ENCODE measurements around the gene ENG. TPM values are rescaled to one million over a fixed set of nuclear protein-coding genes. Genes with fewer than 3 reads are reported as not detected.

The ENG gene
- total and polyA plus RNA-seq, 2 experiments from 2014 or later: 1.4 to 2.6 TPM

DNA sequence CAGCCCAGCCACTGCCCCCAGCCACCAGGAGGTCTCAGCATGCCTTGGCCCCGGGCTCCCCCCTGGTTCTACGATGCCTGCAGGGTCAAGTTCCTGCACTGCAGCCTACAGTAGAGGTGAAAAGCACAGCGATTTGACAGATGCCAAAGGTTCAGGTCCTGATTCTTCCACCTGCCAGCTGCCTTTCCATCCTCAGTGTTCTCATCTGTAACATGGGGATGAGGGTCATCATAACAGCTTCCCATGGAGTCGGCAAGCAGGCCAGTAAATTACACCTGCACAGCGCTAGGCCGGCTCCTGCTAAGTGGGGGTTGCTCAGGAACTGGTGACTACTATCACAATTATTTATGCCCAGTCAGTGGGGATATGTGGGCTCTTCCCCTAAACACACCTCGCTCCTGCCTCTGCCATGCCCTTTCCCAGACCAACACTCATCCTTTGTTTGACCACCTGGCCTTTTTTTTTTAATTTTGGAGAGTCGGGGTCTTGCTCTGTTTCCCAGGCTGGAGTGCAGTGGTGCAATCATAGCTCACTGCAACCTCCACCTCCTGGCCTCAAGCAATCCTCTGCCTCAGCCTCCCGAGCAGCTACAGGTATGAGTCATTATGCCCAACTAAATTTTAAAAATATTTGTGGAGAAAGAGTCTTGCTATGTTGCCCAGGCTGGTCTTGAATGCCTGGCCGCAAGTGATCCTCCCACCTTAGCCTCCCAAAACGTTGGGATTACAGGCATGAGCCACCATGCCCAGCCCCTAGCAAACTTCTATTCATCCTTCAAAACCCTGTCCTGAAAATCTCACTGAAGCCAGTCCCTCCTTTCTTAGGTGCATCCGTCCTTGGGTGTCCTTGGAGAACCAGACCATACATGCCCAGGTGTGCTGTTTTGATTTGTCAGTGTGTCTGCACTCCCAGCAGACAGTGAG, 6.4 kb downstream of the ENG start:
- H3K9me2 ChIP-seq (ENCODE audit: insufficient read depth): no peaks in the 10 kb centered on the region
- no peak overlapping the region for H2AFZ ChIP-seq
- Mint-ChIP-seq H3K36me3 (ENCODE audit: low read depth) (peaks cover 8% of the 10 kb centered on the region), H3K4me3 (no peak overlapping the region; the same call in 2 of the 3 replicates), H3K27ac (no peak overlapping the region), H3K4me1 (peaks cover 8% of the 10 kb centered on the region), H3K9me3 (peaks cover 27% of the 10 kb centered on the region), H3K27me3 (ENCODE audit: insufficient read depth, low read depth, poor library complexity) (peaks cover 12% of the 10 kb centered on the region)
- H3K36me3 ChIP-seq (ENCODE audit: insufficient read depth): no peaks in the 10 kb centered on the region
- ATAC-seq (no peak), DNase-seq (ENCODE audit: low spot score) (no peak)
- H4K20me1 ChIP-seq (replicated peaks; ENCODE audit: insufficient read depth): no peaks in the 10 kb centered on the region
- TF ChIP-seq CREB1 (CRISPR knock-in tag; IDR thresholded peaks at IDR 0.05; ENCODE audit: low read depth) (no peak), NANOG (IDR thresholded peaks at IDR 0.05; ENCODE audit: borderline replicate concordance) (no peak), JUNB (IDR thresholded peaks at IDR 0.05; ENCODE audit: unreplicated experiment) (no peak), ZNF331 (CRISPR knock-in tag; IDR thresholded peaks at IDR 0.05; ENCODE audit: low read depth) (no peak), EZH2phosphoT487 (IDR thresholded peaks at IDR 0.05; ENCODE audit: unreplicated experiment) (no peak), EZH2 (IDR thresholded peaks at IDR 0.05; ENCODE audit: low read depth, unreplicated experiment) (no peak), STAT1 (IDR thresholded peaks at IDR 0.05; ENCODE audit: unreplicated experiment) (no peak), POLR2AphosphoS5 (IDR thresholded peaks at IDR 0.05; ENCODE audit: low read depth) (no peak), ZNF114 (CRISPR knock-in tag; IDR thresholded peaks at IDR 0.05) (no peak)
- TF ChIP-seq, protein P1, sequence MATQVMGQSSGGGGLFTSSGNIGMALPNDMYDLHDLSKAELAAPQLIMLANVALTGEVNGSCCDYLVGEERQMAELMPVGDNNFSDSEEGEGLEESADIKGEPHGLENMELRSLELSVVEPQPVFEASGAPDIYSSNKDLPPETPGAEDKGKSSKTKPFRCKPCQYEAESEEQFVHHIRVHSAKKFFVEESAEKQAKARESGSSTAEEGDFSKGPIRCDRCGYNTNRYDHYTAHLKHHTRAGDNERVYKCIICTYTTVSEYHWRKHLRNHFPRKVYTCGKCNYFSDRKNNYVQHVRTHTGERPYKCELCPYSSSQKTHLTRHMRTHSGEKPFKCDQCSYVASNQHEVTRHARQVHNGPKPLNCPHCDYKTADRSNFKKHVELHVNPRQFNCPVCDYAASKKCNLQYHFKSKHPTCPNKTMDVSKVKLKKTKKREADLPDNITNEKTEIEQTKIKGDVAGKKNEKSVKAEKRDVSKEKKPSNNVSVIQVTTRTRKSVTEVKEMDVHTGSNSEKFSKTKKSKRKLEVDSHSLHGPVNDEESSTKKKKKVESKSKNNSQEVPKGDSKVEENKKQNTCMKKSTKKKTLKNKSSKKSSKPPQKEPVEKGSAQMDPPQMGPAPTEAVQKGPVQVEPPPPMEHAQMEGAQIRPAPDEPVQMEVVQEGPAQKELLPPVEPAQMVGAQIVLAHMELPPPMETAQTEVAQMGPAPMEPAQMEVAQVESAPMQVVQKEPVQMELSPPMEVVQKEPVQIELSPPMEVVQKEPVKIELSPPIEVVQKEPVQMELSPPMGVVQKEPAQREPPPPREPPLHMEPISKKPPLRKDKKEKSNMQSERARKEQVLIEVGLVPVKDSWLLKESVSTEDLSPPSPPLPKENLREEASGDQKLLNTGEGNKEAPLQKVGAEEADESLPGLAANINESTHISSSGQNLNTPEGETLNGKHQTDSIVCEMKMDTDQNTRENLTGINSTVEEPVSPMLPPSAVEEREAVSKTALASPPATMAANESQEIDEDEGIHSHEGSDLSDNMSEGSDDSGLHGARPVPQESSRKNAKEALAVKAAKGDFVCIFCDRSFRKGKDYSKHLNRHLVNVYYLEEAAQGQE (IDR thresholded peaks at IDR 0.05; ENCODE audit: unreplicated experiment): no peak
- TF ChIP-seq, protein P2, sequence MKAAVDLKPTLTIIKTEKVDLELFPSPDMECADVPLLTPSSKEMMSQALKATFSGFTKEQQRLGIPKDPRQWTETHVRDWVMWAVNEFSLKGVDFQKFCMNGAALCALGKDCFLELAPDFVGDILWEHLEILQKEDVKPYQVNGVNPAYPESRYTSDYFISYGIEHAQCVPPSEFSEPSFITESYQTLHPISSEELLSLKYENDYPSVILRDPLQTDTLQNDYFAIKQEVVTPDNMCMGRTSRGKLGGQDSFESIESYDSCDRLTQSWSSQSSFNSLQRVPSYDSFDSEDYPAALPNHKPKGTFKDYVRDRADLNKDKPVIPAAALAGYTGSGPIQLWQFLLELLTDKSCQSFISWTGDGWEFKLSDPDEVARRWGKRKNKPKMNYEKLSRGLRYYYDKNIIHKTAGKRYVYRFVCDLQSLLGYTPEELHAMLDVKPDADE (IDR thresholded peaks at IDR 0.05): no peak
- TF ChIP-seq, protein P3, sequence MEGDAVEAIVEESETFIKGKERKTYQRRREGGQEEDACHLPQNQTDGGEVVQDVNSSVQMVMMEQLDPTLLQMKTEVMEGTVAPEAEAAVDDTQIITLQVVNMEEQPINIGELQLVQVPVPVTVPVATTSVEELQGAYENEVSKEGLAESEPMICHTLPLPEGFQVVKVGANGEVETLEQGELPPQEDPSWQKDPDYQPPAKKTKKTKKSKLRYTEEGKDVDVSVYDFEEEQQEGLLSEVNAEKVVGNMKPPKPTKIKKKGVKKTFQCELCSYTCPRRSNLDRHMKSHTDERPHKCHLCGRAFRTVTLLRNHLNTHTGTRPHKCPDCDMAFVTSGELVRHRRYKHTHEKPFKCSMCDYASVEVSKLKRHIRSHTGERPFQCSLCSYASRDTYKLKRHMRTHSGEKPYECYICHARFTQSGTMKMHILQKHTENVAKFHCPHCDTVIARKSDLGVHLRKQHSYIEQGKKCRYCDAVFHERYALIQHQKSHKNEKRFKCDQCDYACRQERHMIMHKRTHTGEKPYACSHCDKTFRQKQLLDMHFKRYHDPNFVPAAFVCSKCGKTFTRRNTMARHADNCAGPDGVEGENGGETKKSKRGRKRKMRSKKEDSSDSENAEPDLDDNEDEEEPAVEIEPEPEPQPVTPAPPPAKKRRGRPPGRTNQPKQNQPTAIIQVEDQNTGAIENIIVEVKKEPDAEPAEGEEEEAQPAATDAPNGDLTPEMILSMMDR (conservative IDR thresholded peaks at IDR 0.05; ENCODE audit: low read depth in 2 of 2): no peak
- TF ChIP-seq, protein P4, sequence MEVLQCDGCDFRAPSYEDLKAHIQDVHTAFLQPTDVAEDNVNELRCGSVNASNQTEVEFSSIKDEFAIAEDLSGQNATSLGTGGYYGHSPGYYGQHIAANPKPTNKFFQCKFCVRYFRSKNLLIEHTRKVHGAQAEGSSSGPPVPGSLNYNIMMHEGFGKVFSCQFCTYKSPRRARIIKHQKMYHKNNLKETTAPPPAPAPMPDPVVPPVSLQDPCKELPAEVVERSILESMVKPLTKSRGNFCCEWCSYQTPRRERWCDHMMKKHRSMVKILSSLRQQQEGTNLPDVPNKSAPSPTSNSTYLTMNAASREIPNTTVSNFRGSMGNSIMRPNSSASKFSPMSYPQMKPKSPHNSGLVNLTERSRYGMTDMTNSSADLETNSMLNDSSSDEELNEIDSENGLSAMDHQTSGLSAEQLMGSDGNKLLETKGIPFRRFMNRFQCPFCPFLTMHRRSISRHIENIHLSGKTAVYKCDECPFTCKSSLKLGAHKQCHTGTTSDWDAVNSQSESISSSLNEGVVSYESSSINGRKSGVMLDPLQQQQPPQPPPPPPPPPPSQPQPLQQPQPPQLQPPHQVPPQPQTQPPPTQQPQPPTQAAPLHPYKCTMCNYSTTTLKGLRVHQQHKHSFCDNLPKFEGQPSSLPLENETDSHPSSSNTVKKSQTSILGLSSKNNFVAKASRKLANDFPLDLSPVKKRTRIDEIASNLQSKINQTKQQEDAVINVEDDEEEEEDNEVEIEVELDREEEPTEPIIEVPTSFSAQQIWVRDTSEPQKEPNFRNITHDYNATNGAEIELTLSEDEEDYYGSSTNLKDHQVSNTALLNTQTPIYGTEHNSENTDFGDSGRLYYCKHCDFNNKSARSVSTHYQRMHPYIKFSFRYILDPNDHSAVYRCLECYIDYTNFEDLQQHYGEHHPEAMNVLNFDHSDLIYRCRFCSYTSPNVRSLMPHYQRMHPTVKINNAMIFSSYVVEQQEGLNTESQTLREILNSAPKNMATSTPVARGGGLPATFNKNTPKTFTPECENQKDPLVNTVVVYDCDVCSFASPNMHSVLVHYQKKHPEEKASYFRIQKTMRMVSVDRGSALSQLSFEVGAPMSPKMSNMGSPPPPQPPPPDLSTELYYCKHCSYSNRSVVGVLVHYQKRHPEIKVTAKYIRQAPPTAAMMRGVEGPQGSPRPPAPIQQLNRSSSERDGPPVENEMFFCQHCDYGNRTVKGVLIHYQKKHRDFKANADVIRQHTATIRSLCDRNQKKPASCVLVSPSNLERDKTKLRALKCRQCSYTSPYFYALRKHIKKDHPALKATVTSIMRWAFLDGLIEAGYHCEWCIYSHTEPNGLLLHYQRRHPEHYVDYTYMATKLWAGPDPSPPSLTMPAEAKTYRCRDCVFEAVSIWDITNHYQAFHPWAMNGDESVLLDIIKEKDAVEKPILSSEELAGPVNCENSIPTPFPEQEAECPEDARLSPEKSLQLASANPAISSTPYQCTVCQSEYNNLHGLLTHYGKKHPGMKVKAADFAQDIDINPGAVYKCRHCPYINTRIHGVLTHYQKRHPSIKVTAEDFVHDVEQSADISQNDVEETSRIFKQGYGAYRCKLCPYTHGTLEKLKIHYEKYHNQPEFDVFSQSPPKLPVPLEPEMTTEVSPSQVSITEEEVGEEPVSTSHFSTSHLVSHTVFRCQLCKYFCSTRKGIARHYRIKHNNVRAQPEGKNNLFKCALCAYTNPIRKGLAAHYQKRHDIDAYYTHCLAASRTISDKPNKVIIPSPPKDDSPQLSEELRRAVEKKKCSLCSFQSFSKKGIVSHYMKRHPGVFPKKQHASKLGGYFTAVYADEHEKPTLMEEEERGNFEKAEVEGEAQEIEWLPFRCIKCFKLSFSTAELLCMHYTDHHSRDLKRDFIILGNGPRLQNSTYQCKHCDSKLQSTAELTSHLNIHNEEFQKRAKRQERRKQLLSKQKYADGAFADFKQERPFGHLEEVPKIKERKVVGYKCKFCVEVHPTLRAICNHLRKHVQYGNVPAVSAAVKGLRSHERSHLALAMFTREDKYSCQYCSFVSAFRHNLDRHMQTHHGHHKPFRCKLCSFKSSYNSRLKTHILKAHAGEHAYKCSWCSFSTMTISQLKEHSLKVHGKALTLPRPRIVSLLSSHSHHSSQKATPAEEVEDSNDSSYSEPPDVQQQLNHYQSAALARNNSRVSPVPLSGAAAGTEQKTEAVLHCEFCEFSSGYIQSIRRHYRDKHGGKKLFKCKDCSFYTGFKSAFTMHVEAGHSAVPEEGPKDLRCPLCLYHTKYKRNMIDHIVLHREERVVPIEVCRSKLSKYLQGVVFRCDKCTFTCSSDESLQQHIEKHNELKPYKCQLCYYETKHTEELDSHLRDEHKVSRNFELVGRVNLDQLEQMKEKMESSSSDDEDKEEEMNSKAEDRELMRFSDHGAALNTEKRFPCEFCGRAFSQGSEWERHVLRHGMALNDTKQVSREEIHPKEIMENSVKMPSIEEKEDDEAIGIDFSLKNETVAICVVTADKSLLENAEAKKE (CRISPR knock-in tag; IDR thresholded peaks at IDR 0.05): no peak
- H3K27me3 ChIP-seq (ENCODE audit: insufficient read depth): no peaks in the 10 kb centered on the region
- H3K79me2 ChIP-seq (replicated peaks; ENCODE audit: insufficient read depth): no peaks in the 10 kb centered on the region
- no peaks in the 10 kb centered on the region for H3F3A ChIP-seq (replicated peaks; ENCODE audit: low read depth)
- H3K4me3 ChIP-seq: no peak overlapping the region
- no peak overlapping the region for H3K27ac ChIP-seq (ENCODE audit: low read depth)
- no peak overlapping the region for H3K4me2 ChIP-seq
- H3K4me1 ChIP-seq (ENCODE audit: insufficient read depth): no peaks in the 10 kb centered on the region; the same call in 1 of the 2 replicates

Data from GM23338 (cell line).